Ovary (tissue), 9 donors: Measurements from ENCODE around the gene ATP6V1B1. TPM values are rescaled to one million over a fixed set of nuclear protein-coding genes. Genes with fewer than 3 reads are reported as not detected.

ENCODE experiments used
- DNase-seq, 5 donors: peaks; one replicate each; pipeline ENCODE4 v3.0.0-alpha.2; 2019 to 2020
- H3K27ac ChIP-seq, 2 donors: fragments of 200-600 bp; one replicate each; pipeline versions ENCODE4 v1.5.1 to v1.8.0; 2019 to 2022
- H3K27me3 ChIP-seq: fragments of 200-600 bp; one replicate; pipeline ENCODE4 v1.8.0; 2022
- H3K36me3 ChIP-seq: fragments of 200-600 bp; sonication (generic); one replicate; pipeline ENCODE4 v1.5.1; 2019
- H3K4me1 ChIP-seq: one replicate; pipeline ENCODE4 v1.8.1; 2013; ENCODE audit warnings: mild to moderate bottlenecking, moderate library complexity; ENCODE audit not compliant: insufficient read depth
- H3K4me3 ChIP-seq: fragments of 200-600 bp; sonication (generic); one replicate; pipeline ENCODE4 v1.5.1; 2017
- H3K9me3 ChIP-seq, 2 donors: fragments of 200-600 bp in 1 of 2; sonication (generic) in 1 of 2; one replicate each; pipeline versions ENCODE4 v1.5.1 to v1.8.1; 2013 to 2019; ENCODE audit warnings: mild to moderate bottlenecking in 1 of 2, moderate library complexity in 1 of 2
- CTCF ChIP-seq, 3 donors: fragments of 450-650 bp in 2 of 3; fragments of 200-600 bp in 1 of 3; IDR thresholded peaks; one replicate each; pipeline versions ENCODE4 v1.5.1 to v1.8.0; 2016 to 2022; ENCODE audit warnings: antibody characterized with exemption in 3 of 3, mild to moderate bottlenecking in 1 of 3
- EP300 ChIP-seq: sonication (generic); formaldehyde crosslinking; IDR thresholded peaks from one replicate; pipeline ENCODE4 v1.6.1; 2017; ENCODE audit warnings: antibody characterized with exemption
- POLR2A ChIP-seq: fragments of 450-650 bp; IDR thresholded peaks from one replicate; pipeline ENCODE4 v1.6.1; 2017; ENCODE audit warnings: antibody characterized with exemption, mild to moderate bottlenecking, moderate library complexity
- WGBS, 3 donors: extraction: QIAGEN DNeasy Blood & Tissue Kit in 1 of 3; methylation state at CpG; one replicate each; pipeline versions ENCODE4 v1.1.5 to v1.1.7; 2013 to 2017; 5-methylcytosine and 5-hydroxymethylcytosine counted together
- intact Hi-C, 4 donors: fragments of 100-400 bp; cut with DNase I; formaldehyde crosslinking; loops; one replicate each; pipeline versions ENCODE4 v1.11.0 to v1.15.1; 2022 to 2023
- polyA plus RNA-seq, 2 donors: library from polyadenylated mRNA; stranded (reverse); fragments of 200-250 nt in 1 of 2; fragments of 350-450 nt in 1 of 2; fragmentation: Illumina TruSeq in 1 of 2; extraction: RNeasy Lipid Tissue Mini Kit (QIAGEN cat#74804) in 1 of 2; gene quantifications; one replicate each; pipeline ENCODE4 v1.2.3, GENCODE V29; 2013 to 2014
- total RNA-seq, 7 donors: library from RNA; depleted of rRNA in 2 of 7; stranded (reverse); fragments of >200 nt in 2 of 7; fragmentation: NEBNext Ultra II Directional in 3 of 7; extraction: Animal tissue kit (Norgen Biotek cat#: 25700) in 3 of 7; gene quantifications; one replicate each; pipeline versions ENCODE4 v1.1.0 to v1.2.4, GENCODE V29; 2016 to 2023
- donor health status: DM: no; HTN: no; CAD: no; lungs with moderate emphysema.
- donor health status: DM: no; HTN: no; CAD: no.
- donor health status: Bipolar disorder and iron deficiency.
- donor health status: DM: yes; HTN: yes; CAD: no.
- donor health status: DM: no; HTN: no; CAD: no.
- donor health status: DM: yes; HTN: yes; CAD: no.

ATP6V1B1 gene
- total and polyA plus RNA-seq, 9 donors = 0.62 to 11.9 (median 1.6) TPM; not detected in 1

GRCh38 chr2:70891572-70892357 is 43.9 kb upstream of the ATP6V1B1 start:
- H3K27me3 ChIP-seq = no peaks in the 10 kb centered on the region
- no peaks in the 10 kb centered on the region for H3K36me3 ChIP-seq
- no peaks in the 10 kb centered on the region for H3K9me3 ChIP-seq
- H3K4me1 ChIP-seq = peaks cover 5% of the 10 kb centered on the region
- no peak overlapping the region for H3K27ac ChIP-seq
- TF ChIP-seq EP300 = no peak
- no peak for TF ChIP-seq POLR2A
- TF ChIP-seq CTCF (IDR thresholded peaks at IDR 0.05) = no peak
- no peak for DNase-seq
- H3K4me3 ChIP-seq = no peak overlapping the region
- intact Hi-C loops = no loop called here
- 43 to 45% (median 44%) methylated on average over 9 of the region's 9 CpGs for WGBS, 3 donors

- peaks cover 5% of the 10 kb centered on the region for H3K4me1 ChIP-seq
- no peak for DNase-seq
- H3K9me3 ChIP-seq = no peaks in the 10 kb centered on the region
- no peaks in the 10 kb centered on the region for H3K27me3 ChIP-seq
- no peaks in the 10 kb centered on the region for H3K36me3 ChIP-seq
- intact Hi-C loops = no loop called here
- 54 to 68% (median 57%) methylated on average over 5 of the region's 5 CpGs for WGBS, 3 donors
- H3K27ac ChIP-seq = no peak overlapping the region
- no peak overlapping the region for H3K4me3 ChIP-seq
- no peak for TF ChIP-seq POLR2A
- no peak for TF ChIP-seq EP300
- no peak for TF ChIP-seq CTCF (IDR thresholded peaks at IDR 0.05)
Measured at GRCh38 chr2:70892750-70893149, 43.0 kb upstream of the ATP6V1B1 start.

GRCh38 chr2:70893186-70893585 is 42.5 kb upstream of the ATP6V1B1 start:
- no peak for DNase-seq
- Histone ChIP-seq H3K4me1 (peaks cover 5% of the 10 kb centered on the region), H3K36me3 (no peaks in the 10 kb centered on the region), H3K9me3 (no peaks in the 10 kb centered on the region), H3K4me3 (no peak overlapping the region), H3K27ac (no peak overlapping the region), H3K27me3 (no peaks in the 10 kb centered on the region)
- WGBS, 3 donors = 46 to 54% (median 47%) methylated on average over 2 of the region's 2 CpGs
- no peak for TF ChIP-seq EP300
- TF ChIP-seq POLR2A = no peak
- TF ChIP-seq CTCF (IDR thresholded peaks at IDR 0.05) = no peak
- intact Hi-C loops = no loop called here

- Histone ChIP-seq H3K4me3 (no peak overlapping the region), H3K9me3 (no peaks in the 10 kb centered on the region), H3K36me3 (no peaks in the 10 kb centered on the region), H3K27ac (no peak overlapping the region), H3K4me1 (no peaks in the 10 kb centered on the region), H3K27me3 (no peaks in the 10 kb centered on the region)
- intact Hi-C loops = no loop called here
- DNase-seq = no peak
- no peak for TF ChIP-seq POLR2A
- TF ChIP-seq EP300 = no peak
- TF ChIP-seq CTCF (IDR thresholded peaks at IDR 0.05) = no peak
- 72 to 96% (median 81%) methylated on average over 2 to 4 of the region's 4 CpGs for WGBS, 3 donors
Measured at GRCh38 chr2:70894765-70895164, 40.9 kb upstream of the ATP6V1B1 start.
